ENCODE results near the gene SPSB1.

SPSB1 gene

DNA sequence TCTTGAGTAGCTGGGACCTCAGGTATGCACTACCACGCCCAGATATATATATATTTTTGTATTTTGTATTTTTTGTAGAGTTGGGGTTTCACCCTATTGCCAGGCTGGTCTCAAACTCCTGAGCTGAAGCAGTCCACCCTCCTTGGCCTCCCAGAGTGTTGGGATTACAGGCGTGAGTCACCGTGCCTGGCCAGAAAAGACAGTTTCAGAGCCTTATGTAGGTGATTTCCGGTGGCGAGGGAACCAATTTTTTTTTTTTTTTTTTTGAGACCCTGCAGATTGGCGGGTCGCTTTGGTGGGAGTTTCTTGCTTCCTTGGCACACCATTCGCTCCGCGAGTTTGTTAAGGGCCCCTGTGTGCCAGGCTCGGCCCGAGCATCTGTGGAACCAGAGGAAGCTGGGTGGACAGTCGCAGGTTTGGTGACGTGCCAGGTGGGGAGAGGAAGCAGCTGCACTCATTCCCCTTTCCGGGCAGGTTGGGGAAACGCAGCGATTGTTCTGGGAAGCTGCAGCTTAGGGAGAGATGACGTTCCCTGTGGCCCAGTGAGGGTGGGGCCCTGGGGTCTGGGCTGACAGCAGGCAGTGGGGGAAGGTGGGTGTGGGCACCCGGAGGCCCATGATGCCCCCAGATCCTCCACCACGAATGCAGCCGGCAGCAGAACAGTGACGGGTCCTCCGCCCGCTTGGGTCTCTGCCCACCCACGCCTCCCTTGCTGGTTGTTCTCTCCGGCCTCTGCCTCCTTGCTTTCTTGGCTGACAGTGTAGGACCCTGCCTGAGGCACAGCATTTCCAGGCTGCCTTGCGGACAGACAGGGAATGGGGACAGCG lies 25.1 kb downstream of the SPSB1 start:
- DNase-seq (ENCODE audit: low read depth in 1 of 2, low spot score in 1 of 2): no peak

DNA sequence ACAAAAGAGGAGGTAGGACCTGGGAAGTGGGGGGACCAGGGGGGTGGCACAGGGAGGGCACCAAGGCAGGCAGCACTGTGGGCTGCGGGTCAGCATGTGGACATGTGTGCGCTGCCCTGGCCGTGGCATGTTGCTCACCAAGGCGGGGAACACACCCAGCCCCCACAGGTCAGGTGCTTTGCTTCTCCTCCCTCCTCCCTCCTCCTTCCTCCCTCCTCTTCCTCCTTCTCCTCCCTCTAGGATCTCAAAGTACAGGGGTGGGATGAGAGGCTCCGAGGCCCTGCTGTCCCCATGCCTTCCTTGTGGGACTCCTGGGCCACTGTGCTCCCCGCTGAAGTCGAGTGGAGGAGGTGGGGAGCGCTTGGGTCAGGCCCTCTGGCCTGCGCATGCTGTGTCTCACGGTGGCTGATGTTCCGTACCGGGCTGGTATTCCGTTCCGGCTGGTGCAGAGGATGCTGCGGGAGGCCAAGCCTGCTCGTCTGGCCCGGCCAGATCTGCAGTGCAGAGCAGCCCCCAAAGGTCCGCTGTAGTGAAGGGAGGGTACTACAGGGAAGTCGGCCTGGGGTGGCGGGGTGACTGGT lies 26.6 kb downstream of the SPSB1 start:
- DNase-seq (ENCODE audit: low read depth in 1 of 2, low spot score in 1 of 2): no peak

DNA sequence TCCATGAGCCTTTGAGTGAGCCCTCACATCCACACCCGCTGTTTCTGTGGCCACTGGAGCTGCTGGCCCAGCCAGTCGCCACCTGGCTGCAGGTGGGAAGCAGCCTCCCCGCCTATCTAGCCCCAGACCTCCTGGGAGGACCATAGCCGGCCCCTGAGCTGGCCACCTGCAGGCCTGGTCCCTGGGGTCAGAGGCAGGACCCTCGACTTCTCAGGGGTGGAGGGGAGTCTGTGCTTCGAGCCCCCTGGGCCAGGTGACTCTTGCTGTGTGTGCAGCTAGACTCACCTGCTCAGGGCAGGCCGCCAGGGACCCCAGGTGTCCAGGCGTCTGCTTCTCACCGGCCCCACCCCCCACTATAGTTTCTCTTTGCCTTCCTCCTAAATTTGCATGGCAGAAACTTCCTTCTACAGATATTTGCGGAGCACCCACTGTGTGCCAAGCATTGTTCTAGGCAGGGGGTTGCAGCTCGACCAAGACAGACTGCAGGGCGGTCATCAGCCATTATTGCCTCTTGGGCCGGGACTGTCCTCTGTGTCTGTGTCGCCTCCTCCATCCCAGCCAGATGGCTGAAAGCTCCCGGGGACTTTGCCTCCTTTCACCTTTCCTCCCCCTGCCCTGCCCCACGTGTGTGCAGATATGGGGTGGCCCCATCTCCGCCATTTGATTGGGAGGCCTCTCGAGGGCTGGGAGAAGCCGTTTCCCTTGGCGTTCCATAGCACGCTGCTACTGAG lies 27.3 kb downstream of the SPSB1 start:
- DNase-seq (ENCODE audit: low read depth in 1 of 2, low spot score in 1 of 2): no peak

DNA sequence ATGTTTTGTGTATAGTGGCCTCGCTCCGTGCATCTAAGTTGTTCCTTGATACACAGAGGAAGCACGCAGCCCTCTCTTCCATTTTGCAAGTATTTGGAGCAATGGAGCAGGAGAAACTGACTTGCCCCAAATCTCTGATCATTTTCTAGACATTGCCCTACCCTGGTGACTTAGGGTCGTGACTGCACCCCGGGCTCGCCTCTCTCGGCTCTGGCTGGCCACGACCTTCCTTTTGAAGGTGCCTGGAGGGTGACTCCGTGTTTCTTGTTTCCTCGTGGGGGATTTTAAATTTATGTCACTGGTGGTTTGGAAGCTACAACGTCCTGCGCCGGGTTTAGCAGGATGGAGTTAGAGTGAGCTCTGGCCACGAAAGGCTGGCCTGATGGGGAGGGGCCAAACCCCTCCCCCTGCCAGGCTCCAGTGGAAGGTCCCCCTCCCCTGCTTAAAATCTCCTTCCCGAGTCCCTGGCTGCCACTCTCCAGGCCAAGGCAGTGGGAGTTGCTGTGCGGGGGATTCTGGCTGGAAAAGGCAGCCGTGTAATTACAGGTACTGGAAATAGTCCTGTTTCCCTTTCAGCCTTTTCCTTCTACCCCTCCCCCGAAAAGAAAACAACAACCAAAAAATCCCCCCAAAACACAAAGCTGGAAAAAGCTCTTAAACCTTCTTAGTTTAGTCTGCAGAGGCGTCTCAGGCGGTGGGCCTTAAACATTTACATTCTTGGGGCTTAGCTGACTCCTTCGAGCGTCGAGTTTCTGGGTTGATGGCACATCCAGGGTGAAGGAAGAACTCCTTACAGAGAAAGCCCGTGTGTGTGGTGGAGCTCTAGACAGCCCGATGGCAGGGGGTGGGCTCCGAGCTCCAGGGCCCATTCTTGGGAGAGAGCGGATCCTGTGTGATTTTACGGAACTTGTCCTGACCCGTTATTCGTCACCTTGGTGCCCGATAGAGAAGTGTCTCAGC lies 28.1 kb downstream of the SPSB1 start:
- no peak for DNase-seq (ENCODE audit: low read depth in 1 of 2, low spot score in 1 of 2)

DNA sequence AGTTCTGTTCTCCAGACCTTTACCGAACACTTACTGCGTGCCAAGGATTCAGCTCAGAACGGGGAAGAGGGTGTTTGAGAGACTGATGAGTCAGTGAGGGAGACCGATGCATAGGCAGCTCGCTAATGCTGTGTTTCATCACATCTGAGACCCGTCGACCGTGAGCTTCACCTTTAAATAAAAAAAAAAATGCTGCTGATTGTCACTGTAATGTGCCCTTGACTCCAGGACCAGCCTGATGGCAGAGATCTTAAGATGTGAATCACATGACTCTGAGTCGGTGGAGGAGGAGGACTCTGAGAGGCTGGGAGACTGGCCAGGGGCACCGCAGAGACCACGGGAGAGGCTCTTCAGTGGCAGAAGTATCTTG lies 28.8 kb downstream of the SPSB1 start:
- DNase-seq (ENCODE audit: low read depth in 1 of 2, low spot score in 1 of 2): no peak

DNA sequence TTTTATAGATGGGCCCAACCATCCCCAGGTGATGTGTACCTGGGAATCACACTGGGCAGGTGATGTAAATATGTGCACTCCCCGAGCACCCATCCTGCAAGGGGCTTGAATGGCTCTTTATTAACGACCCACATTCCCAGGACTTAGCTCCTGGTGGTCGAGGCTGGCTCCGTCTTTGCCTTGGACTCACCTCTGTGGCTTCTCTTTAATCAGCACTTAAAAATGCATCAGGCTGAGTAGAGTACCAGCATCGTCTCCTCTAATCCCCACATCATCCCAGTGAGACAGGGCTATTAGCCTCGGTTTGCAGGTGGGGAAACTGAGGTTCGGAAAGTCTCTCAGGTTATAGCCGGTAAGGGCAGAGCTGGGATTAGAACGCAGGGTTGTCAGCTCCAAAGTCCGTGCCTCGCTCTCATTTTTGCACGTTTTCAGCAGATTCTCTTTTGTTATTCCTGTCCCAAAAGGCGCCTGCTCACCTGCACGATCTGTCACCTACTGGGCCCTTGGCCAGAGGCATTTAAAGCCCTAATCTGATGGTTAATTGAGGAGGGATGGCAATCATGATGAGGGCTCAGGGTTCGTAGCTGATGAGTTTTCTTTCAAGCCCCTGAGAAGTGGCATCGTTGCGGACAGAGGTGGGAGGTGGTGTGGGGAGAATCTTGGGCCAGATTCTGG lies 29.4 kb downstream of the SPSB1 start:
- no peak for DNase-seq (ENCODE audit: low read depth in 1 of 2, low spot score in 1 of 2)

DNA sequence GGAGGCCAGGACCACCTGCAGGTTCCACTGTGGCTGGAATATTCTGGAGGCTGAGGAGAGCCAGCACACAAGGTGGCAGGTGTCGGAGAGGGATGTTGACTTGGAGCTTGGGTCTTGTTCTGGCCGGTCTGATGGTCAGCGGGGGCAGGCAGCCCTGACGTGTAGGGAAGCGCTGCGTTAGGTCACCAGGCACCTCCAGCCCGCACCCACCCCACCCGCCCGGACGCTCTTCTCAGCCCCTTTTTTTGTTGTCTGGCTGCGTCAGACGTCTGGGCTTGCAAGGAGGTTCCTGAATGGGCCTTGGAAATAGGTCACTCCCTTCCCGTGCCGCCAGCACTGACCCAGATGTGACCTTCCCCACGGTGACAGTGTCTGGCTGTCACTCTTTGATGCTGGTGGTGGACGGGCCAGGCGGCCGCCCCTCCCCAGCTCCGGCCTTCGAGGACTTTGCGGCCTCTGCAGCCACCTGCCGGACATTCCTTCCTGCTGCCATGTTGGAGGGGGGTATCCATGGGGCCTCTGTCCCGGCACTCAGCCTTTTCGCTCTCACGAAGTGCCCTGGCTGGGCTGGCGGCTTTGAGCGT lies 30.1 kb downstream of the SPSB1 start:
- DNase-seq (ENCODE audit: low read depth in 1 of 2, low spot score in 1 of 2): no peak

DNA sequence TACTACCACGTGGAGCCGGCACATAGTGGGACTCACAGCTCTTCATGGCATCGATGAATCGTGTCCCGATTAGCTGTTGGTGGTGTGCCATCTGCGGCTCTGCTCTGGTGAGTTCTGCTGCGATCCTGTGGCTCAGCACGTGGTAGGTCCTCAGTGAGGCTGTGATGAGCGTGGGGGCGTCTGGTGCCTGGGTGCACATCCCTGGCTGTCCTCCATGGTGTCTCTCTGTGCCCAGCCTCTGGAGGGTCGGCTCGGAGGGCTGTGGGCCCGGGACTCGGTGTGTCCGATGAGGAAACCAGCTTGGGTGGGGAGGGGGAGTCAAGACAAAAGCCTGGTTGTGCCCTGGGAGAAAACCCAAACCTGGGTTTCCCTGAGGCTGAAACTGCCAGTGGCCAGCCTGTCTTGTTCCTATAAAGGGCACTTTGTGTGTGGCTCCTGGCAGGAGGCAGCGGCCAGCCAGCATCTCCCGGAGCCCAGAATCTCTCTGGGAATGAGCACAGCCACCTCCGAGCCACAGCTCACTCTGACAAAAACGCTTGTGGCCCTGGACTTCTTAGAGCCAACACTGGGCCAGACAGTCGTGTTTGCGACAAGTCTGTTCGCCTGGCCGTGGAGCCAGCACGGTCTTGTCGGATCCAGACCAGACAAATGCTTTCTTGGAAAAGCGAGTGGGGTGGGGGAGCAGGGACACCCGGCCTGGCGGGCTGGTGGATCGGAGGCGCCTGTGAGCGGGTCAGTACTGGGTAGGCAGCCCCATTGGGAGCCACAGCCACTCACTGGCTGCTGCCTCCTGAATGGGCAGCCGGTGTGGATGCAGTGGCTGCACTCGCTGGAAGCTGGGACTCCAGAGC lies 31.8 kb downstream of the SPSB1 start:
- no peak for DNase-seq (ENCODE audit: low read depth in 1 of 2, low spot score in 1 of 2)

DNA sequence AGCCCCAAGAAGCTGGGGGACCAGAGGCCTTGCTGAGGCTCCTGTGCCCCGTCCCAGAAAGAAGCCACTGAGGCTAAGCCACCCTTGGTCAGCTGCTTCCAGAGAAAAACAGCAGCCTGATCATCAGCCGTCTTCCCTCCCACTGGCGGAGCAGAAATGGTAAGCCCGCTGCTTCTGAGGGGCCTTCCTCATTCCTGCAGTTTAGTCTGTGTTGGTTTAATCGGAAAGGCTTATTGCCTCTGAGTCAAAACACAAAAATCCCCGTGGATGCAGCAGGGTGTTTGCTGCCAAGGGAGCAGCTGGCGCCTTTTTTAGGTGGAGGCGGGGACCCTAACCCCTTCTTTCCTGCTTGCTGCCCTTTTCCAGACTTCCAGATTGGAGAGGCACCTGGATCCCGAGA lies 33.9 kb downstream of the SPSB1 start:
- DNase-seq (ENCODE audit: low read depth in 1 of 2, low spot score in 1 of 2): no peak

DNA sequence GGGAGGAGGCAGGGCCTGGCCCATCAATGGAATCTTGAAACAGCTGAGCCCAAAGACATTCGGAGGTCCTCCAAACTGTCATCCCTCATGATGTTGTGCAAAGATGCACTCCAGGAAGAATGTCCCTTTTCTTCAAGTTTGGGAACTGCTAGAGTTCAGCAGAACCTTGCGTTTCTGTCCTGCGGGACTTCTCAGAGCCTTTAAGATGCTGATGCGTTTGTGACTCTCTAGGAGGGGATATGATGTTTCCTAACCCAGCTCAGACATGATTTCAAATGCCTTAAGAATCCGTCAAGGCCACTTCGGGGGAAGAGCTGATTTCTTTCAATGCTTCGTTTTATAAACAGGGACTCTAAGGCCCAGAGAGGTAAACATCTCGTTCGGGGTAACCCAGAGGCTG lies 35.5 kb downstream of the SPSB1 start:
- no peak for DNase-seq (ENCODE audit: low read depth in 1 of 2, low spot score in 1 of 2)

DNA sequence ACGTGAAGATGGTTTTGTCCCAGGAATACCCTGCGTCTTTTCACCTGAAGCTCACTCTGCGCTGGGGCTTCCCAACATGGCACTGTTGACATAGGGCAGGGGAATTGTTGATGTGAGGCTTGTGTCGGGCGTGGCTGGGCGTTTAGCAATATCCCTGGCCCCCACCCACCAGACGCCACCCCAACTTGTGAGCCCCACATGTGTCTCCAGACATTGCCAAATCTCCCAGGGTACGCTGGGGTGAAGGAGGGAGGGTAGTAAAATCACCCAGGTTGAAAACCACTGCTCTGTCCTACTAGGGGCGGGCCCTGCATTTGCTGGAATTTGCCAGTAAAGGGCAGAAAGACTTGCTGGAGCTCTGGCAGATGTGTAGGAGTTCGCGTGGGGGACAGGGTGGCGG lies 36.0 kb downstream of the SPSB1 start:
- no peak for DNase-seq (ENCODE audit: low read depth in 1 of 2, low spot score in 1 of 2)

DNA sequence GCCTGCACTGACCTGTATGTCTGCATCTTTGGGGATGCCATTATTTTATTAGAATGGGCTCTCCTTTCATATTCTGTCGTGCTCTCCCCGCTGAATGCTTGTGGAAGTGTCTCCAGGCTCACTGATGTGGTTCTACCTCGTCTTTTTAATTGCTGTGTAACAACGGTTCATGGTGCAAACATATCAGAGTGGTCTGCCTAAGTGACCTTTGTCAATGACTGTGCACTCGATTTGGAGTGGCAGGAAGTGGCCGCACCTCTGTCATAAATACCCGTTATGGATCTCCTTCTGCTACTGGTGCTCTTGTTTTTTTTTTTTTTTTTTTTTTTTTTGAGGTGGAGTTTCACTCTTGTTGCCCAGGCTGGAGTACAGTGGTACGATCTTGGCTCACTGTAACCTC lies 38.3 kb downstream of the SPSB1 start:
- no peak for DNase-seq (ENCODE audit: low read depth in 1 of 2, low spot score in 1 of 2)

DNA sequence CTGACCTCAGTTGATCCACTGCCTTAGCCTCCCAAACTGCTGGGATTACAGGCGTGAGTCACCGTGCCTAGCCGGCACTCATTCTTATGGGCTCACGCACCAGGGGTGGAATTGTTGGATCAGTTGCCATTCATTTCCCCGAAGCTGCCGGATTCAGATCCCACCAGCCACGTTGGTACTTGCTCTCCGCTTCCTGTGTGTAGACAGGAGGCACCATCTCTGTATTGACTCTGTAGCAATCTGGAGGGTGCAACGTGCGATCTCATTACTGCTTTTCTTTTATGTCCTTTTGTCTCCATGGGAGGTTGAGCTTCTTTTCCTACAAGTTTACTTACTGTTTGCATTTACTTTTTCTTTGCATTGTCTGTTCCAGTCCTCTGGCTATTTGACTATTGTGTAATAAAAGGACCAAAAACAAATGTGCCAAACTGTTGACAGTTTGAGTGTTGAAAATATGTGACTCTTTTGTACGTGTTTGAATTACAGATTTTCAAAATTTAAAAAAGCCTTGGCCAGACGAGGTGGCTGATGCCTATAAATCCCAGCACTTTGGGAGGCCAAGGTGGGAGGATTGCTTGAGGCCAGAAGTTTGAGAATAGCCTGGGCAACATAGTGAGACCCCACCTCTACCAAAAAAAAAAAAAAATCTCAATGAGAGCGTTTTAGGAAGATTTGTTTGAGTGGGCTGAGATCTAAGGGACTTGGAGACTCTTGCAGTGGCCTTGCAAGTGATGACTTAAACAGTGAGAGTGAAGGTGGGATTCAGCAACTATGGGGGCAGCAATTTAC lies 39.1 kb downstream of the SPSB1 start:
- no peak for DNase-seq (ENCODE audit: low read depth in 1 of 2, low spot score in 1 of 2)

DNA sequence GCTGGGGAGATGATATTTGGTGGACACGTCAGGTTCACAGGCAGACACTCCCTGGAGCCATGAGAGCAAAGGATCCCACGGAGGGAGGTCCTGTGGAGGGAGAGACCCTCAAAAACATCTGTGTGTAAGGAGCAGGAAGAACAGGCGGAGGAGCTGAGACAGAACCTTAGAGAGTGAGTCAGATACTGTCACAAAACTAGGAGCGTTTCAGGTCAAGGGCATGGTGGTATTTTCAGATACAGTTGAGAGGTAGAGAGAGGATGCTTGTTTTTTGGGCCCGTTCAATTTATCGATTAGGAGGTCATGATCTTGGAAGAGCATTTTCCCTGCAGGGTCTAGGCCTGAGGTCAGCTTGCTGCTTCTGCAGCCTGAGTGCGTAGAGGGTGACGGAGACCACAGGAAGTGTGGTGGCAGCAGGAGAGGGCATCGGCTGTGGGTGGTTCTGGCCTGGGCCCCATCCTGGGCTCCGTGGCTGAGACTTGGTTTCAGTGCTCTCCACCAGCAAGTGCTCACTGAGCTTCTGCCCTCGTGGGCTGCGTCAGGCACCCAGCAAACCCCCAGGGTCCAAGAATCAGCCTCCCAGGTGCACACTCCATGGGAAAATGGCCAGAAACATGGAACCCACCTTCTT lies 39.9 kb downstream of the SPSB1 start:
- DNase-seq (ENCODE audit: low read depth in 1 of 2, low spot score in 1 of 2): no peak

DNA sequence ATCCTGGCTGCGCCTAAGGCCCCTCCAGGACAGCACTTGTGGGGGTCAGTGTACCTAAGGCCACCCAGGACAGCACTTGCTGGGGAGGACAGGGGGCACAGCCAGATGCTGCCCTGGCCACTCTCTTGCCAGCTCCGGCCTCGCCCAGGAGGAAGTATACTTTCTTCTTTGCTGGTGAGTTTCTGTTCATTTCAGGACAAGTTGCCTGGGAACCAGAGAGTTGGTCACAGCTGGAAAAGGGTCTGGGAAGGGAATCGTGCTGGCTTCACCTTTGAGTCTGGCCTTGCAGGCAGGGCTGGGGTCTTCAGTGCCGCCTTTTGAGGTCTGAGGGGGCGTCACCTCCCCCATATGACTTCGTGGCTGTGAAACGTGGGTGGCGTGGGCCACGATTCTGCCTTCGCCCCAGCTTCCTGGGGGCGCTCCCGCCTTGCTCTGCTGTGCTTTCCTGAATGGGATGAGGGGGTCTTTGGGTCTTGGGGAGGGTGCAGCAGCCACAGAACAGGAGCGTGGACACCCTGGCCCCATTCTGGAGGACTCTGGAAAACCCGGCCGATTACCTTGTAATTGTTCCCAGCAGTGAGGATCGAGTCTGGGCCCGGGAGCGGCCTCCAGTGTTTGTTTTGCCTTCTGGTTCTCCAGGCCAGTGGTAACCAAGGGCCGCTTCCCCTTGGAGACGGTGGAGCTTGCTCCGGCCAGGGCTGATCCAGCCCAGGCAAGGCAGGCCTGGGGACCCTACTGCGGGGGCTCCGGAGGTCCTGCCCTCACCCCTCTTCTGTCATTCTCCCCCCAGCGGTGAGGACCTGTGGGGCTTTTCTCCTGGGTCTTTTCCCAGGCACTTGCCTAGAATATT lies 45.9 kb downstream of the SPSB1 start:
- no peak for DNase-seq (ENCODE audit: low read depth in 1 of 2, low spot score in 1 of 2)

DNA sequence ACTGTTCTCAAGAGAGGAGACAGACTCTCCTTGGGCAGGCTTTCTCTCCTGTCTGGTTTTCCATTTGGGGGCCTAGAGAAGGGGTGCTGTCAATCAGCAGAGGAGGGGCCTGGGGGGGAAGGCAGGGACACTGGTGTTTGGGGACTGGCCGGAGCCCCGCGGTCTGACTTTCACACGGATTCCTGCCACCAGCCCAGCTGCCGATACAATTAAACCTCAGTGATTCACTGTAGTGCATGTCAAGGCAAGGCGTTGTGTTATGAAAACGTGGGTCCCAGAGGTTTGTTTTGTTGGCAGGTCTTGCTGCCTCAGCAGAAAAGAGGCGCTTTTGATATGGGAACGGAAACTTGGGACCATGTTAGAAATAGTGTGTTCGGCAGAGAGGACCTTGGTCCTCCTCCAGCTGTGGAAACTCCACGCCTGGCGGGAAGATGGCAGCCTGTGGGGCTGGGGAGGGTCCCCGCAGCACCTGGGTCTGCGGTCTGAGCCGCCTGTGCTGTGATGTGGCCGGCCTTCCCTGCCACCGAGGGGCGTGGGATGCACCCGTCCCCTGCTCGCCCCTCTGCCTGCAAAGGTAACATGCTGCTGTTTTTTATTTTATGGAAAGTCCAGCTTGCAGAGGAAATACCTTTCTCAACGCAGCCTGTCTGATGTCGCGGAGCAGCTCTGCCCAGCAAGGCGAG lies 47.6 kb downstream of the SPSB1 start:
- DNase-seq (ENCODE audit: low read depth in 1 of 2, low spot score in 1 of 2): no peak

DNA sequence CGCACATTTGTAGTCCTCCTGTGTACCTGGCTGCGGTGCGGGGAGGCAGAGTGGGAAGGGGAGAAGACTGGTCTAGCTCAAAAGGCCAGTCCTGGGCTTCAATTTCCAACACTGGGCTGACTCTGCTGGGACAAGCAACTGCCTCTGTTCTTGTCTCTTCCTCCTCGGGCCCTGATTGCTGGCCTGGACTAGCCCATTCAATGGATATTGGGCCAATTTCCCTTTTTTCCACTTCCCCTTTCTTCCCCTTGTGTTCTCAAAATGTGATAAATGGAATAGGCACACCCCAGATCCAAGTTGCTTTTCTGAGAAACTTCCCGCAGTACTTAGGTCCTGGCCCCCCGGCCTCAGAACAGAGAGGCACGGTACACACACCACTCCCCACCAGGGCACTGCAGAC lies 48.2 kb downstream of the SPSB1 start:
- no peak for DNase-seq (ENCODE audit: low read depth in 1 of 2, low spot score in 1 of 2)

Measured in stimulated activated CD4-positive, alpha-beta T cell treated with anti-CD3 and anti-CD28 coated beads, Interleukin-15, amount 100 ng/mL, for 1 hour (primary cell).